SU-DHL-6 (cell line): ENCODE results near the gene PRKCE.

Source experiments
- H2AFZ ChIP-seq: fragments of 200-600 bp; sonication (generic); 2 replicates; pipeline ENCODE4 v1.6.1; 2014; ENCODE audit warnings: low read depth, mild to moderate bottlenecking, moderate library complexity, mixed read lengths, antibody characterized with exemption, low read length; ENCODE audit not compliant: severe bottlenecking
- H3F3A ChIP-seq: fragments of 200-600 bp; shearing (Covaris generic); 2 replicates; pipeline ENCODE4 v1.6.0; 2016; ENCODE audit warnings: antibody characterized with exemption, mild to moderate bottlenecking; ENCODE audit not compliant: insufficient read depth
- H3K27ac ChIP-seq: fragments of 200-600 bp; sonication (generic); 2 replicates; pipeline ENCODE4 v1.5.1; 2016; ENCODE audit warnings: low read depth, mild to moderate bottlenecking, low read length, moderate library complexity, mixed read lengths
- H3K27me3 ChIP-seq: fragments of 200-600 bp; sonication (generic), shearing (Covaris generic); 2 replicates; pipeline ENCODE4 v1.6.0; 2014; ENCODE audit warnings: mild to moderate bottlenecking, low read length
- H3K36me3 ChIP-seq: fragments of 200-600 bp; sonication (generic); 2 replicates; pipeline ENCODE4 v1.6.1; 2014; ENCODE audit warnings: mild to moderate bottlenecking, low read length, mixed read lengths
- H3K4me2 ChIP-seq: fragments of 300-600, 200-600 bp; shearing (Covaris generic), sonication (generic); 2 replicates; pipeline ENCODE4 v1.6.0; 2014; ENCODE audit warnings: low read length, low read depth, mild to moderate bottlenecking; ENCODE audit not compliant: poor library complexity, severe bottlenecking
- H3K4me3 ChIP-seq: fragments of 200-600 bp; sonication (generic); 2 replicates; pipeline ENCODE4 v1.5.1; 2014; ENCODE audit warnings: antibody characterized with exemption, low read length, mild to moderate bottlenecking, mixed read lengths; ENCODE audit not compliant: insufficient read depth, poor library complexity, severe bottlenecking
- H3K79me2 ChIP-seq: fragments of 200-600 bp; sonication (generic); 2 replicates; pipeline ENCODE4 v1.6.1; 2014; ENCODE audit warnings: mild to moderate bottlenecking, low read length, moderate library complexity; ENCODE audit not compliant: insufficient read depth
- H3K9ac ChIP-seq: fragments of 200-600 bp; sonication (generic); 2 replicates; pipeline ENCODE4 v1.7.0; 2014; ENCODE audit warnings: mild to moderate bottlenecking, low read length
- H3K9me2 ChIP-seq: fragments of 200-600 bp; sonication (generic); replicated peaks from 2 replicates; pipeline ENCODE4 v1.6.1; 2014; ENCODE audit warnings: low read length; ENCODE audit not compliant: insufficient read depth
- H3K9me3 ChIP-seq: fragments of 200-600 bp; sonication (generic); 2 replicates; pipeline ENCODE4 v1.6.1; 2014; ENCODE audit warnings: low read length, mixed read lengths; ENCODE audit not compliant: insufficient read depth
- H4K20me1 ChIP-seq: fragments of 200-600 bp; sonication (generic); 2 replicates; pipeline ENCODE4 v1.6.1; 2014; ENCODE audit warnings: low read depth, mild to moderate bottlenecking, antibody characterized with exemption, low read length, moderate library complexity, mixed read lengths
- CTCF ChIP-seq: fragments of 200-600 bp; sonication (generic); IDR thresholded peaks from one replicate; pipeline ENCODE4 v1.5.1; 2017; ENCODE audit warnings: antibody characterized with exemption, mild to moderate bottlenecking, low read length, moderate library complexity; ENCODE audit not compliant: insufficient read depth, poor library complexity, severe bottlenecking
- EZH2phosphoT487 ChIP-seq: fragments of 200-600 bp; sonication (generic), shearing (Covaris generic); conservative IDR thresholded peaks from 2 replicates; pipeline ENCODE4 v1.6.1; 2018; ENCODE audit warnings: mild to moderate bottlenecking, antibody characterized with exemption, low read length, moderate library complexity, mixed read lengths

Gene PRKCE

GRCh38 chr2:46047290-46047689 is 395.8 kb downstream of the PRKCE start:
- Histone ChIP-seq H3K4me3 (no peak overlapping the region), H3F3A (no peaks in the 10 kb centered on the region), H3K9ac (no peak overlapping the region), H2AFZ (no peak overlapping the region), H3K4me2 (no peak overlapping the region), H3K36me3 (no peaks in the 10 kb centered on the region), H4K20me1 (no peaks in the 10 kb centered on the region), H3K79me2 (no peaks in the 10 kb centered on the region), H3K9me3 (no peaks in the 10 kb centered on the region), H3K27ac (no peak overlapping the region), H3K27me3 (no peaks in the 10 kb centered on the region), H3K9me2 (no peaks in the 10 kb centered on the region)
- TF ChIP-seq EZH2phosphoT487, result no peak
- no peak for TF ChIP-seq CTCF

GRCh38 chr2:46048693-46049092 is 397.2 kb downstream of the PRKCE start:
- Histone ChIP-seq H4K20me1 (no peaks in the 10 kb centered on the region), H3K36me3 (no peaks in the 10 kb centered on the region), H3K4me3 (no peak overlapping the region), H3K79me2 (no peaks in the 10 kb centered on the region), H3K27me3 (no peaks in the 10 kb centered on the region), H3K4me2 (no peak overlapping the region), H3K9ac (no peak overlapping the region), H3K9me3 (no peaks in the 10 kb centered on the region), H3F3A (no peaks in the 10 kb centered on the region), H3K9me2 (no peaks in the 10 kb centered on the region), H2AFZ (no peak overlapping the region), H3K27ac (no peak overlapping the region)
- TF ChIP-seq CTCF, result no peak
- no peak for TF ChIP-seq EZH2phosphoT487

DNA sequence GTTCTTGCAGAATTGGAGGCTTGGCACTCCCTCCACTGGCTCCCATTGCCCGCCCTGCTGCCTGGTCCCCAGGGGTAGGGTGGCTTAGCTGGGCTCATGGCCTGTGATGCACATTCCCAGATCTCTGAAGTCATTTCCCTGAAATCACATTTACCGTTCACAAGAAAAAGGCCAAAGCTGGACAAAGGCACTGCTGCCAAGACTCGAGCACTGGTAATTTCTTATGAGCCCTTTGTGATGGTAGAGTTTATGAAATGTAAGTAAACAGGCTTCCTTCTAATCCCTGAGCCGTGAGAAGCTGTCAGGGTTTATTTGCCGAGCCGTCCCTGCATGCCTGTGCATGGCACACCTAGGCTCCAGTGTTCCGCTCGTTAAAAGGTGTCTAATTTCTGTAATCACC is 398.6 kb downstream of the PRKCE start:
- H3K27me3 ChIP-seq, result no peaks in the 10 kb centered on the region
- no peak for TF ChIP-seq CTCF
- no peak for TF ChIP-seq EZH2phosphoT487
- no peaks in the 10 kb centered on the region for H3K9me2 ChIP-seq
- no peak overlapping the region for H3K4me2 ChIP-seq
- H3K9ac ChIP-seq, result no peak overlapping the region
- H2AFZ ChIP-seq, result no peak overlapping the region
- no peaks in the 10 kb centered on the region for H3K79me2 ChIP-seq
- no peak overlapping the region for H3K27ac ChIP-seq
- H3F3A ChIP-seq, result no peaks in the 10 kb centered on the region
- no peak overlapping the region for H3K4me3 ChIP-seq
- H3K9me3 ChIP-seq, result no peaks in the 10 kb centered on the region
- no peaks in the 10 kb centered on the region for H3K36me3 ChIP-seq
- no peaks in the 10 kb centered on the region for H4K20me1 ChIP-seq

- Histone ChIP-seq H3K27me3 (no peaks in the 10 kb centered on the region), H3K79me2 (no peaks in the 10 kb centered on the region), H3K9ac (no peak overlapping the region), H2AFZ (no peak overlapping the region), H3K9me3 (no peaks in the 10 kb centered on the region), H3K4me2 (no peak overlapping the region), H3K27ac (no peak overlapping the region), H3K4me3 (no peak overlapping the region), H3K36me3 (no peaks in the 10 kb centered on the region), H3K9me2 (no peaks in the 10 kb centered on the region), H4K20me1 (no peaks in the 10 kb centered on the region), H3F3A (no peaks in the 10 kb centered on the region)
- TF ChIP-seq CTCF, result no peak
- TF ChIP-seq EZH2phosphoT487, result no peak
These were observed 399.0 kb downstream of the PRKCE start for GRCh38 chr2:46050489-46050888.
